D721Med (cell line): ENCODE data around the gene RNF145.
"Not testable (repeated sequence)": the region's sequence is repeated elsewhere in the genome, so short reads cannot be mapped to it uniquely, and the experiment has no call there.

ENCODE experiments used
- DNase-seq: peaks from one replicate; pipeline ENCODE4 v3.0.0; 2011; ENCODE audit warnings: low spot score; ENCODE audit not compliant: insufficient read length
- FAIRE-seq: peaks from 2 replicates; lab custom pipeline; 2011; peaks lifted over from hg19 to GRCh38; lab: Jason Lieb, UNC
- TF ChIP-seq, protein P1 (sequence below): IDR thresholded peaks from 2 replicates; pipeline ENCODE4 v1.5.1; 2012; ENCODE audit warnings: mild to moderate bottlenecking, control low read depth; ENCODE audit not compliant: insufficient read depth; ENCODE audit errors: missing control alignments

RNF145 gene

DNA sequence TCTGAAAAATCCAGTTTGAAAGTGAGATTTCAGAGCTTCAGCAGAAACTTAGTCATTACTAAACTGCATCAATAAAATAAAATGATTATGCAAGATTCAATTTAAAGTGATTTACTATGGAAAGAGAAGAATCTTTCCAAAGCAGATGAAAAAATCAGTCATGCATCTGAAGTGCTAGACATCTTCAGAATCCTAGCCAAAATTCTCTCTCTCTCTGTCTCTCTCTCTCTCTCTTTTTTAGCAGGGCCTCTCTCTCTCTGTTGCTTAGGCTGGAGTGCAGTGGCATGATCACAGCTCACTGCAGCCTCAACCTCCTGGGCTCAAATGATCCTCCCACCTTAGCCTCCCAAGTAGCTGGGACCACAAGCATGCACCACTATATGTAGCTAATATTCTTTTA is 35.5 kb upstream of the RNF145 start:
- TF ChIP-seq, protein P1, sequence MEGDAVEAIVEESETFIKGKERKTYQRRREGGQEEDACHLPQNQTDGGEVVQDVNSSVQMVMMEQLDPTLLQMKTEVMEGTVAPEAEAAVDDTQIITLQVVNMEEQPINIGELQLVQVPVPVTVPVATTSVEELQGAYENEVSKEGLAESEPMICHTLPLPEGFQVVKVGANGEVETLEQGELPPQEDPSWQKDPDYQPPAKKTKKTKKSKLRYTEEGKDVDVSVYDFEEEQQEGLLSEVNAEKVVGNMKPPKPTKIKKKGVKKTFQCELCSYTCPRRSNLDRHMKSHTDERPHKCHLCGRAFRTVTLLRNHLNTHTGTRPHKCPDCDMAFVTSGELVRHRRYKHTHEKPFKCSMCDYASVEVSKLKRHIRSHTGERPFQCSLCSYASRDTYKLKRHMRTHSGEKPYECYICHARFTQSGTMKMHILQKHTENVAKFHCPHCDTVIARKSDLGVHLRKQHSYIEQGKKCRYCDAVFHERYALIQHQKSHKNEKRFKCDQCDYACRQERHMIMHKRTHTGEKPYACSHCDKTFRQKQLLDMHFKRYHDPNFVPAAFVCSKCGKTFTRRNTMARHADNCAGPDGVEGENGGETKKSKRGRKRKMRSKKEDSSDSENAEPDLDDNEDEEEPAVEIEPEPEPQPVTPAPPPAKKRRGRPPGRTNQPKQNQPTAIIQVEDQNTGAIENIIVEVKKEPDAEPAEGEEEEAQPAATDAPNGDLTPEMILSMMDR, result no peak
- no peak for FAIRE-seq
- no peak for DNase-seq

DNA sequence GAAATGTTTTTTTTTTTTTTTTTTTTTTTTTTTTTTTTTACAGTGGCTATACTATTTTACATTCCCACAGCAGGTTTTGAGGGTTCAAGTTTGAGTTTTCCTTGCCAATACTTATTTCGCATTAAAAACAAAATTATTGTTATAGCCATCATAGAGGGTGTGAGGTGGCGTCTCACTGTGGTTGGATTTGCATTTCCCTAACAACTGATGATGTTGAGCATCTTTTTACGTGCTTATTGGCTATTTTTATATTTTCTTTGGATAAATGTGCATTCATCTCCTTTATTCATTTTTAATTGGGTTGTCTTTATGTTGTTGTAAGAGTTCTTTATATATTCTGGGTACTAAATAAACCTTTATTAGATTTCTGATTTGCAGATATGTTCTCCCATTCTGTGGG is 34.8 kb upstream of the RNF145 start:
- TF ChIP-seq, protein P1, result no peak
- DNase-seq (no peak), FAIRE-seq (peak; percentile 60)

DNA sequence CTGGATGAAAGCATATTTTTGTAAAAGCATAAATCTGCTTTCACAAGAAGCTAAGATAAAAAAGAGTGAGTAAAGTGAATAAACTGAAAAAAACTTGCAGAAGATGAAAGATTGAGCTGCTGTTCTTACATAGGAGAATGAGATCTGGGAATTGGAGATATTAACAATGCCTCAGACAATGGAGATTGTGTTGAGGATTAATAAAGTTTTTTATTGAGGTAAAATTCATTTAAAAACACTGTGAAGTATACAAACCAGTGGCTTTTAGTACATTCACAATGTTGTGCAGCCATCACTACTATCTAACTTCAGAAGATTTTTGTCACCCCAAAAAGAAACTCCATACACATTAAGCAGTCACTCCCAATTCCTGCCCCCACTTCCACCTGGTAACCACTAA is 34.0 kb upstream of the RNF145 start:
- FAIRE-seq (no peak), DNase-seq (no peak)
- TF ChIP-seq, protein P1, result no peak

DNA sequence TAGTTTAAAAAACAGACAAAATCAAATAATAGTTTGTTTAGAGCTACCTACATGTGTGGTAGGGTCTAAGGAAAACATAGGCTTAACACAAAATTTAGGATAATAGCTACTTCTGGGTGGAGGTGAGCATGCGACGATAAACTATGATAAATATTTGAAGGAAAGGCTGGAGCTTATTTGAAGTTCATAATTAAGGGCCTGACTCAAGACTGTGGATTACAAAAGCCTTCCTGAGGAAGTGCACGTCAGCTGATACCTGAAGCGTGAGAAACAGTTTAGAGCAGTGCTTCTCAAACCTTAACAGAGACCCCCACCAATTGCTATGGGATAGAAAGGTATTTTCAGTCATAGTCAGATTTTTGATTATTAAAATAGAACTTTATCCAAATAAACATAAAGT is 33.3 kb upstream of the RNF145 start:
- no peak for DNase-seq
- TF ChIP-seq, protein P1, result no peak
- no peak for FAIRE-seq

DNA sequence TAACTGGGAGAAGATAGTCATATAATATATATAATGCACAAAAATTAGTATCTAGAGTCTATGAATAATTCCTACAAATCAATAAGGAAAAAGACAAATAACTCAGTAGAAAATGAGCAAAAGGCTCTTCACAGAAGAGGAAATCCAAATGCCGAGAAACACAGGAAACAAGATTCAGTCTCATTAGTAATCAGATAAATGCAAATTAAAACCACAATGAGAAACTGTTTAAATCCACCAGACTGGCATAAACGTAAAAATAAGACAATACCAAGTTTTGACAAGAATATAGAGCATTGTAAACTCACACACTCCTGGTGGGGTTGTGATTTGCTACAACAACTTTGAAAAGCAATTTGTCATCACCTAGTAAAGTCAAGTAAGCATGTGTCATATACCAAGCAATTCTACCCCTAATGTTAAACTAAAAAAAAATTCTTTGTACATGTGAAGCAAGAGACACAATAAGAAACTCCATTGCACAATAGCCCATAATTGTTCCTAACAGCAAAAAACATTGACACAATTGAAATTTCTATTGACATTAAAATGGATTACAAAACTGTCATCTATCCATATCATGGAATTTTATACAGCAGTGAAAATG is 32.7 kb upstream of the RNF145 start:
- DNase-seq, result no peak
- TF ChIP-seq, protein P1, result no peak
- no peak for FAIRE-seq

DNA sequence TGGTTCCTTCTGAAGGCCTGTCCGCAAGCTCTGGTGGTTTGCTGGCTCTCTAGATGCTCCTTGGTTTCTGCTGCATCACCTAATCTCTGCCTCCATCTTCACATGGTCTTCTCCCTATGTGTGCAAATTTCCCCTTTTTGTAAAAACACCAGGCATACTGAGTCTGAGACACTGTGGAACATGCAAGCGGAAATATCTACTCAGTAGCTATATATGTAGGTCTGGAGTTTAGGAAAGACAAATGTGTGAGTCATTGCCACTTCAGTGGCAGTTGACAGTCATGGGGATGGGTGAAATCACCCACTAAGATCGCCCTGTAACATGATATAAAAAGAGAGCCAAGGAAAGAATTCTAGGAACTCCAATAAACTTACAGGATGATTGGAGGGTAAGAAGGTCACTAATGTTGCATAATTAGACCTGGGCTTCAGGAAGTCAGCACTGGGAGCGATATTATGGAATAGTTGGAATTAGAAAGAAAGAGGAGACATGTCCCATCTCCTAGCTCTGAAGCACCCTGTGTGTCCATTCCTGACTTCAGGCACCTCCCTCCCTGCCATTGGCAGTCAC is 31.0 kb upstream of the RNF145 start:
- DNase-seq, result no peak
- TF ChIP-seq, protein P1, result no peak
- no peak for FAIRE-seq

DNA sequence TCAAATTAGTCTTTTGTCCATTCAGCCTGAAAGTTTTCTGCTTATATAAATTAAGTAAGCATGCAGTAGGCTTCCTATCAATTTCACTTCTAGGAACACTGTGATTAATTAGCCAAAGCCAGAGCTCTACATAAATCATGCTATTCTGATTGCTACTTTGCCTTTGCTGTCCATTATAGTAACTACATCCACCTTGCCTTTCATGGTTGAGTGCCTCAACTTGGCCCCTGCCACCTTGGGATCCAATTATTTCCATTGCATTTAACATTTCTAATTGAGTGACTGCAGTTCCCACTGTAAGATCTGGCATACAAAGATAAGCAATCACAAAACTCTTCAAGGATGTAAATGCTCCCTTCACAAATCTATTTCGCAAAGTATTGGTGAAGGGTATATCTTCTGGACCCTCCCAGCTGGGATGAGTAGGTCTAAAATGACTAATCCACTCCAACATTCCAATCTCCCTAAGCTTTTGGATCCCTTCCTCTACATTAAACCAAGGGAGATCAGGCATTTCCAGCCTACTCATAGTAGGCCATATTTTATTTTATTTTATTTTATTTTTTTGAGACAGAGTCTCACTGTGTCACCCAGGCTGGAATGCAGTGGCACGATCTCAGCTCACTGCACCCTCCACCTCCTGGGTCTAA is 26.6 kb upstream of the RNF145 start:
- not testable (repeated sequence) for DNase-seq

More for the DNA sequence above, 26.6 kb upstream of the RNF145 start:
- FAIRE-seq, result not testable (repeated sequence)
